GM19351 (cell line): Measurements from ENCODE around the gene ROM1.
"Not testable (repeated sequence)": the region's sequence is repeated elsewhere in the genome, so short reads cannot be mapped to it uniquely, and the experiment has no call there.

Experiments
- ATAC-seq: cut with Tn5 transposase; IDR thresholded peaks from one replicate; pipeline ENCODE4 v1.9.1; 2021; ENCODE audit warnings: mild to moderate bottlenecking, moderate library complexity; ENCODE audit not compliant: unreplicated experiment

Gene ROM1

GRCh38 chr11:62607714-62608113, 5.3 kb upstream of the ROM1 start:
- no peak for ATAC-seq

GRCh38 chr11:62608776-62609175, 4.3 kb upstream of the ROM1 start:
- ATAC-seq: no peak

GRCh38 chr11:62610403-62610802, 2.7 kb upstream of the ROM1 start:
- no peak for ATAC-seq

- ATAC-seq: no peak
Measured at GRCh38 chr11:62610814-62611704, 2.0 kb upstream of the ROM1 start.

- peak; percentile 38 for ATAC-seq
Measured at GRCh38 chr11:62611705-62612365, 1.2 kb upstream of the ROM1 start.

GRCh38 chr11:62613291-62613778, 278 bp downstream of the ROM1 start:
- ATAC-seq: no peak

GRCh38 chr11:62614275-62614674, 1.2 kb downstream of the ROM1 start:
- no peak for ATAC-seq

GRCh38 chr11:62615521-62615920, 2.5 kb downstream of the ROM1 start:
- no peak for ATAC-seq

GRCh38 chr11:62616957-62617356, 3.9 kb downstream of the ROM1 start:
- ATAC-seq: not testable (repeated sequence)

GRCh38 chr11:62621027-62621566, 8.0 kb downstream of the ROM1 start:
- no peak for ATAC-seq

- ATAC-seq: peak; percentile 95
Measured at GRCh38 chr11:62621567-62622470, 8.8 kb downstream of the ROM1 start, which contains the start of gene B3GAT3. TSS of gene B3GAT3 (minus strand) at chr11:62621986. CDS start at chr11:62621947, 39 bp downstream.

- ATAC-seq: no peak
Measured at GRCh38 chr11:62622476-62623089, 9.5 kb downstream of the ROM1 start.

- ATAC-seq: no peak
Measured at GRCh38 chr11:62627713-62628112, 14.7 kb downstream of the ROM1 start.

- no peak for ATAC-seq
Measured at GRCh38 chr11:62632492-62632891, 19.4 kb downstream of the ROM1 start.

- ATAC-seq: no peak
Measured at GRCh38 chr11:62644220-62644619, 31.2 kb downstream of the ROM1 start.

- ATAC-seq: no peak
Measured at GRCh38 chr11:62645671-62645945, 32.6 kb downstream of the ROM1 start.

- peak; percentile 96 for ATAC-seq
Measured at GRCh38 chr11:62645946-62646824, 33.1 kb downstream of the ROM1 start, which contains the start of gene GANAB. TSS of gene GANAB (minus strand) at chr11:62646613. CDS start at chr11:62646599, 14 bp downstream.

GRCh38 chr11:62646825-62647608, 34.0 kb downstream of the ROM1 start:
- peak; percentile 7 for ATAC-seq

- ATAC-seq: no peak
Measured at GRCh38 chr11:62647609-62648005, 34.5 kb downstream of the ROM1 start.
